ENCODE results near the gene BIRC3.

DNA sequence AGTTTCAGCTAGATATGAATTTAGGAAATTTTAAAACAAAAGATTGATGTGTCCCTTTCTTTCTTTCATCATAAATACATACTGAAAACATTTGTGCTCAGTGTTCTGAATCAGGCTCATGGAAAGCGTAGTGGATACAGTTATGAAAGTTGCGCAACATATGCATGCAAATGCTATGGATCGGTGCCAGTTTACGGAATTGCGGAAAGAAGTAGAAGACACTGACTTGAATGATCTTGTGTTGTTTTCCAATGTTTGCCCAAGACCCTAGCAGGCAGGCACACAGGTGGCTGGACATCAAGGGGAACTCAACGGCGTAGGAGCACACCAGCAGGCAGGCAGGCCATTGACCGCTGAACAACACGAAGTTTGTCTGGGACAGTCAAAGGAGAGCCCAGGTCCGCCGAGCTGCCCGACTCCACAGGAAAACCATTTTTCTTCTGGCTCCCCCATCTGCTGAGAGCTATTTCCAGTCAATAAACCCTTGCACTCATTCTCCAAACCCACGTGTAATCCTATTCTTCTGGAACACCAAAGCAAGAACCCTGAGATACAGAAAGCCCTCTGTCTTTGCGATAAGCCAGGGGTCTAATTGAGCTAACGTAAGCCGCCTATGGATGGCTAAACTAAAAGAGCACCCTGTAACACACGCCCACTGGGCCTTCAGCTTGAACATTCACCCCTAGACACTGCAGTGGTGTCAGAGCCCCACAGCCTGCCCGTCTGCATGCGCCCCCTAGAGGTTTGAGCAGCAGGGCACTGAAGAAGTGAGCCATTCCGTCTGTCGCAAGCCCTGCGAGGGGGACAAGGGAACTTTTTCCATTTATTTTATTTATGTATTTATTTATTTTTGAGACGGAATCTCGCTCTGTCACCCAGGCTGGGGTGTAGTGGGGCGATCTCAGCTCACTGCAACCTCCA lies 7.4 kb upstream of the BIRC3 start:
- TF ChIP-seq TCF7L2 (IDR thresholded peaks at IDR 0.05; ENCODE audit: low read depth, low read length) (no peak), CTCF (IDR thresholded peaks at IDR 0.05) (peak; percentile 49), POLR2AphosphoS5 (IDR thresholded peaks at IDR 0.05; ENCODE audit: low read depth, low read length) (no peak), REST (IDR thresholded peaks at IDR 0.05; ENCODE audit: insufficient read depth in 1 of 2, low read depth in 2 of 2, low read length in 1 of 2) (no peak), SIN3A (IDR thresholded peaks at IDR 0.05; ENCODE audit: borderline replicate concordance, insufficient read depth, low read depth, low read length) (no peak)
